Measurements from ENCODE around the gene CUTC.
"Not testable (repeated sequence)": the region's sequence is repeated elsewhere in the genome, so short reads cannot be mapped to it uniquely, and the experiment has no call there.

CUTC gene, protein sequence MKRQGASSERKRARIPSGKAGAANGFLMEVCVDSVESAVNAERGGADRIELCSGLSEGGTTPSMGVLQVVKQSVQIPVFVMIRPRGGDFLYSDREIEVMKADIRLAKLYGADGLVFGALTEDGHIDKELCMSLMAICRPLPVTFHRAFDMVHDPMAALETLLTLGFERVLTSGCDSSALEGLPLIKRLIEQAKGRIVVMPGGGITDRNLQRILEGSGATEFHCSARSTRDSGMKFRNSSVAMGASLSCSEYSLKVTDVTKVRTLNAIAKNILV

DNA sequence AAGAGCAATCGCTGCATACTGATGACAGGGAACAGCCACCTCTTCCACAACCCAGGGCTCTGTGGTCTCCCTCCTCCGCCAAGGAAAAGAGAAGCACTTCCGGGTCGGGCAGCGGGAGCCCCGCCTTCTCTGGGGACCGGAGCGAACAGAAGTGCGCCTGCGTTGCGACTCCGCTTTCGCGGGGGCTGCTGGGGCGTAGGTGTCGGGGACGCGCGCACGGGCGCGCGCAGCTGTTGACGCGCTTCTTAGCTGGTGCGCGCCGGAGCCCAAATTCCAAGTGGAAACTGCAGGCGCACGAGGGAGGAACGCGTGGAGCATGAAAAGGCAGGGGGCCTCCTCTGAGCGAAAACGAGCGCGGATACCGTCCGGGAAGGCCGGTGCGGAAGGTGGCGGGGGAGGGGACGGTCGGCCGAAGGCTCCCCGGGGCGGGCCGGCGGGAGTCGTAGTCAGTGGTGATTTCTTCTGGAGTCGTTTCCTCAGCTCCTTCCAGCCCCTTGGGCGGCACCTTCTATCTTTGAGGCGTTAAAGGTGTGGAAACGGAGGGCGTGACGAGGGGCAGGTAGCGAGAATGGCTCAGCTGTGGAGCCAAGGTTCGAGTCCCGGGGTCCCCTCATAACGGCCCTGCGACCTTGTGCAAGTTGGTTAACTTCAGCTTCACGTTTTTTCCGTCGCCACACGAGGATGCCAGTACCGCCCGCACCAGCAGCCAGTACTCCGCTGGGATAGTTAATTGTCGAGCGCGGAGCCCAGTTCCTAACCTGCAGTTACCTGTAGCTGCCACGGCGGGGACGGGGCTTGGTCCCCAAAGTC, at the start of gene CUTC, which contains the start of gene COX15:
CUTC (plus strand) TSS at position 202 of the 810 bp plus-strand sequence; CDS start at position 317, 115 bp downstream.
COX15 (minus strand) TSS at position 95 of the 810 bp plus-strand sequence; CDS start at position 17, 78 bp downstream.
- peak; percentile 94 for DNase-seq

DNA sequence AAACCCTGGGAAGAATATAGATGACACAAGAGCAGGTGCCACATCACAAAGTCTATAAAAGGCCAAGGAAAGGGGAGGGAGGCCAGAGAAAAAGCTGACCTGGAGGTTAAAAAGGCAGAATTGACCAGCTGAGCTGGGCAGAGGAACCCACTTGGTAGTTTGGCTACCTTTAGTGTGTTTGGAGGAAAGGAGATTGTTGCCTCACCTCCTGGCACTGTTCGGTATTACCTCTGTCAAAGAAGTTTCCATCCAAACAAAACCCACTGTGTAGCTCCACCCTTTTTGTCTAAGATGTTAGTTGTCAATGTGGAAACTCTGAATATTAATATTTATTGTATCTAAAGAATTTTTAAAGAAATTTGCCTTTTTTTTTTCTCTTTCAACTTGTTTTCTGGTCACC, 49.3 kb upstream of the CUTC start:
- no peak for DNase-seq

DNA sequence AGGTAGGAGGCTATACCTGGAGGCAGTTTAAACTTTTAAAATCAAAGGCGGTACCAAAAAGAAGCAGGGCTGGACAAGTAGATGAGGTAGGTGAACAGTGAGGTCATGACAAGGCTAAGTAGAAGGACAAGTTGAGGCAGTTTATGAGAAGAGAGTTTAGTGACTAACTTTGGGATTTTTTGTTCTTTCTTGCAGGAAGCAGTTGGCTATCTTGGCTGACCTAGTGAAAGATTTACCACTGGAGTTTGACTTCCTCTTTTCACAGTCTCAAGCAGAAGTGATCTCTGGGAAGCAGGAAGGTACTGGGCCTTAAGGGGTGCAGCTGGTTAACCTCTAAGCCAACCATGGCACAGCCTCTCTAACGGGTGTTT, 46.5 kb upstream of the CUTC start:
- peak; percentile 1 for DNase-seq

DNA sequence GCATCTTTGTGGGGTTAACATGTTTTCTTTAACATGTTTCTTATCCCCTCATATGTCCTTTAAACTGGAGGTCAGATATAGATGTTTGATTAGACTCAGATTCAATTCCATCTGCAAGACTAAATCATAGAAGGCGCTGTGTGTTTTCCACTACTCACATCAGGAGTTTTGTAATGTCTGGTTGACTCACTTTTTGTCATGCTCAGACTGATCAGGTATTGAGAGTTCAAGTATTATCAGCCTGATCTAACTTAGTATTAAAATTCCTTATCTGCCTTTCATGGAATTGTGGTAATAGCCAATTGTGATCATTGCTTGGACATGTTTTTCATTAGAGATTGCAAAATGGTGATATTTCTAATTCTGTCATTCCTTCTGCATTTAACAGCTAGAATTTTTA, 42.6 kb upstream of the CUTC start:
- DNase-seq = no peak

DNA sequence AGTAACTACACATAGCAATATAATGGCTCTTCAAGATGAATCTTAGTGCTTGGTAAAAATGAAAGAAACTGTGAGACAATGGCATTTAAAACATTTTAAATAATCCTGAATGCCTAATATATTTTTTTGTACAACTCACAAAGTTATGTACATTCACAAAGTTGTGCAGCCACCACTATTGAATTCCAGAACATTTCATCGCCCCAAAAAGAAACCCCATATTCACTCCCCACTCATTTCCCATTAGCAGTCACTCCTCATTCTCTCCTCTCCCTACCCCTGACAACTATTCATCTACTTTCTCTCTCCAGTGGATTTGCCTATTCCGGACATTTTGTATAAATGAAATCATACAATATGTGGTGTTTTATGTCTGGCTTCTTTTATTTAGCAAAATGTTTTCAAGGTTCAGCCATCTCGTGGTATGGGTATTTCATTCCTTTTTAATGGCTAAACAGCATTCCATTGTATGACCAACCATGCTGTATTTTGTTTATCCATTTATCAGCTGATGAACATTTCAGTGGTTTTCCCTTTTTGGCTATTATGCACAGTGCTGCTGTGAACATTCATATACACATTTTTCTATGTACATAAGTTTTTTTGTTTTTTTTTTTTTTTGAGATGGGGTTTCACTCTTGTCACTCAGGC, 38.0 kb upstream of the CUTC start:
- DNase-seq = no peak

DNA sequence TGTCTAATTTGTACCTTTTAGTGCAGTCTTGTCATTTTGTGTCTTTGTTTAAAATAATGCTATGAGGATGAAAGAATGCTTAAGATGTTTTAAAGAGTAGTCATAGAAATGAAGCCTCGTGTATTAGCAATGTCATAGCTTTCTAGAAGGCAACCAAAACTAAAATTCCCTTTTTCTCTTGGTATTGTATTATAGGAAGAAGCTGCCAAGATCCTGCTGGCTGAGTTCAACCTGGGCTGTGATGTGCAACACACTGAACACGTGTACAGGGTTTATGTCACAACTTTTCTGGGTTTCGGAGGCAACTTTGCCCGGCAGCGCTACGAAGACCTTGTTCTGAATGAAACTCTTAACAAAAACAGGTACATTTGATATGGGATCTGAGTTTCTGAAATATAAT, 36.3 kb upstream of the CUTC start:
- DNase-seq = no peak

DNA sequence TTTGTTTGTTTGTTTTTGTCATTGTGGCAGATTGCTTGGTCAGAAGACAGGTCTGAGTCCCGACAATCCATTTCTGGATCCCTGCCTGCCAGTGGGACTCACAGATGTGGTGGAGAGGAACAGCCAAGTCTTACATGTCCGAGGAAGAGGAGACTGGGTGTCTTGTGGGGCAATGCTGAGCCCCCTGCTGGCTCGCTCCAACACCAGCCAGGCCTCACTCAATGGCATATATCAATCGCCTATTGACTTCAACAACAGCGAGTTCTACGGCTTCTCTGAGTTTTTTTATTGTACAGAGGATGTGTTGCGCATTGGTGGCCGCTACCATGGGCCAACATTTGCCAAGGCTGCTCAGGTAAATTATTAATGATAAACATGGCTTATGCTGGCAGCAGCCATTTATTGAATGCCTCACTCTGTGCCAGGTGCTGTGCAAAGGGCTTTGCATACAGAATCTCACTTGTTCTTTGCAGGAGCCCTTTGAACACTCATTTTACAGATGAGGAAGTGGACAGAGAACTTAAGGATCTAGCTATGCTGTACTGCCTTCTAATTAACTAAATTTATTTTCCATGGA, 33.4 kb upstream of the CUTC start:
- DNase-seq = no peak

DNA sequence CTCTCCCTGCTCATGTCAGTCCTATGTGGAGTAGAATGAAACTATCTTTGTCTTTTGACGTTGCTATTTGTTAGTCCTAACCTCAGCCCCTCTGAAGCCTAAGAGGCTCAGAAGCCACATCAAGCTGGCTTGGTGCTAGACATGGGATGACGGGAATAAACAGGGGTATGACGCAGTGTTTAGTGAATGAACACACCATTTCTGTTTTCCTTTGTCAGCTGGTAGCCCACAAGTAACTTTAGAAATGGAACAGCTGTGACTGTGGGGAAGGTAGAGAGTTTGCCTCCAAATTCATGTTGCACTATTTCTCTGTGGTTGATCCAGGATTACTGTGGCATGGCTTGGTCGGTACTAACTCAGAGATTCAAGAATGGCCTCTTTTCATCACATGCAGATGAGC, 31.4 kb upstream of the CUTC start:
- DNase-seq = no peak

DNA sequence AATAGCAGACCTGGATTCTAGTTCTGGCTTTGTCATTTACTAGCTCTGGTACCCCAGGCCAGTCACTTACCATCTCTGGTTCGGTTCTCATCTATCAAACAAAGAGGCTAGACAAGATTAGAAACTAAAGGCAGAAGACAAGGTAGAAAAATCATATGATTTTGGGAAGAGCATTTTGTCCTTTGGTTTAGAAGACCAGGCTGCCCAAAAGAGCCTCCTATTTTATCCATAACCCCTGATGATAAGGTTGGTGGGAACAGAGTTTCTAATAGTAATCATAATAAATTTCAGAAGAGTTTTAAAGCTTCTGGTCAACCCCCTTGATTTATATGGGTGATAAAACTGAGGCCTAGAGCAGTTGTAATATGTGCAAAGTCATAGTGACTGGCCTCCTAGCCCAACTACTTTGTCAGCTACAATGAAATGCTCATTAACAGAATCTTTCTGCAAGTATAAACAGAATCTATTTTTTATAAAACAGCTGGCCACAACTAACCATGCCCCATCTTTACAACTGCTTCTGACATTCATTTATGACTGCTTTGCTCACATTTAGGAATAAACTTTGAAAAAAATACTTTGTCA, 23.5 kb upstream of the CUTC start:
- DNase-seq = no peak

DNA sequence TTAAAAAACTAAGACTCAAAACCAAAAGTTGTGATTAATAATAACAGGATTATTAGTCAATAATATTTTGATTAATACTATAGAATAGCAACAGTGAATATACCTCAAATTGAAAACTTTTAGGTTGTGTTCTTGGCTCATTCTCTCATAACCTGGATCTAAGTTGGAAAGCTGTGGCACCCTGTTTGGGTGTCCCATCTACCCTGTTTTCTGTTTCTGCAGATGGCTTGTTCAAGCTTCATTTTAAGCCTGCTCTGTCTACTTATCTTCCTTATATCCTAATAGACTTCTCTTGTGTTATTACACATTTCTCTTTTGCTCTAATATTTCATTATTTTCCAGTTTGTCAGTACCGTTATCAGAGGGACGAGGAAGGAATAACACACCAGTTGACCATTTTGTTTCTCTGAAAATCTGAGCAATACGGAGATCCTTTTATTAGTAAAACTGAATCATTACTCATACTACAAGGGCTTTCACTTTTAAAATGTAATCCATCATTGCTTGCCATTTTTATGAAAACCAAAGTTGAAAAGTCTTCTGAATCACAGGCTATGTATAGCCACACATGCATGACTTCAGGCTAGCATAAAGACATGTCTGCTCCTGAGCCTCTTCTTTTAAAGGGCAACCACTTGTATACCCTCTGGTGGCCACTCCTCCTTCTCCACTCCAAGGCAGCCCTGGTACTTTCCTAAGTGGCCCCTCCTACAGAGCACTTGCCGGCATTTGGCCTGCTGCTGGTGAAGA, 22.4 kb upstream of the CUTC start:
- DNase-seq = no peak

DNA sequence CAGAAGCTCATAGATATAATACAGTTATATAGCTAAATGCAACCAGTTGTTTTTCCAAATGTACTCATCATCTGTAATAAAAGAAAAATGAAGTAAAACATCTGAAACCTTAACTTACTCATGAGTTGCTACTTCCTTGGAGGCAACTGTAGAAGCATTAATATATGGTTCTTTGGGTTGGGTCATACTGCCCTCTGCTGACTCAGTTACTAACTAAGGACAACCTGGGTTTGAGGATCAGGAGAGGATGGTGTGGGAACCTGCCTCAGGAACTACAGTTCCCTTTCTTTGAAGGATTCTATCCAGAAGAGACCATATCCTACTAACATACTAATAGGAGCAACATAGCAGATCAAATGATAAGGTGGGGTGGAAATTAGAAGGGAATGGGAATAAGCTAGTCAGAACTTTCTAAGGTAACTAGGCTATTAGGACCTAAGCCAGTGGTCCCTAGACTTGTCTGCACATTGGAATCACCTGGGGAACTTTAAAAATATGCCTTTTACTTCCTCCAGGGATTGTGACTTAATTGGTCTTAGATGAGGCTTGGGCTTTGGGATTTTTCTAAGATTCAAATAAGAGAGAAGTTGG, 20.8 kb upstream of the CUTC start:
- peak; percentile 2 for DNase-seq

DNA sequence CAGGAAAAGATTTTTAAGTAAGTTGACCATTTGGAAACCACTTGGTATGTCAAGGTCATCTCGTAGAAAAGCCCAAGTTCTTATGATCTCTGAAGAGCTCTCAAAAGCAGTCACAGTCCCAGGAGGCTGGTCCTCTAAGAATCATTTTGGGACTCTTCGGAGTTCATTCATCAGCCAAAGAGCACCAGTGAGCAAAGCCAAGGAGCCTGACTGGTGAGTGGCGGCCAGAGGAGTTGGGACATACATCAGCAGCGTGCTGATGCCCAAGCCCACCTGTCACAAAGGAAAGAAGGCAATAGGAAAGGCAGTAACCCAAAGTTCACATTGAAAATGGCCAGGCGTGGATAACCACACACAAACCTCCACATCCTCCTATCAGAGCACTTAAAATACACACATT, 17.6 kb upstream of the CUTC start:
- DNase-seq = no peak

DNA sequence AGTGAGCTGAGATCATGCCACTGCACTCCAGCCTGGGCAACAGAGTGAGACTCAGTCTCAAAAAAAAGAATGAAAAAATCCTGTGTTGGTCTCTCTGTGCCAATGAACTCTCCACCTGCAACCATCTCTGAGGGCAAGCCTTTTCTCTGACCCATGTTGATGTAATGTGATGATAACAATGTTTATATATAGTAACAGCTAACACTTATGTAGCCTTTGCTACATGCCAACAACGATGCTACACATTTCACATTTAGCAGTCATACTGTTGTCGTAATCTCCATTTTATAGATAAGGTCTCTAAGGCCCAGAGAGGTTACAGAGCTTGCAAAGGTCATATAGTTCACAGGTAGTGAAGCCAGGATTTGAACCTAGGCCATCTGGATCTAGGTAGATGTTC, 11.6 kb upstream of the CUTC start:
- no peak for DNase-seq

DNA sequence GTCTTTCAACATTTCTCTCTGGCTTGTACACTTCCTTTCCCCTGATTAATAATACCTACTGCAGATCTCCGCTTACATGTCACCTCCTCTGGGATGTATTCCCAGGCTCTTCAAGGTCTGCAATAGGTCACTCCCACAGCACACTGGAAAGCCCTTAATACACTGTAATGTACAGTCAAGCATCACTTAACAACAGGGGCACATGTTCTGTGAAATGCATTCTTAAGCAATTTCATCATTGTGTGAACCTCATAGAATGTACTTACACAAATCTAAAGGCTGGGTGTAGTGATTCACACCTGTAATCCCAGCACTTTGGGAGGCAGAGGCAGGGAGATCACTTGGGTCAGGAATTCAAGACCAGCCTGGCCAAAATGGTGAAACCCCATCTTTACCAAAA, 2.0 kb upstream of the CUTC start:
- no peak for DNase-seq

DNA sequence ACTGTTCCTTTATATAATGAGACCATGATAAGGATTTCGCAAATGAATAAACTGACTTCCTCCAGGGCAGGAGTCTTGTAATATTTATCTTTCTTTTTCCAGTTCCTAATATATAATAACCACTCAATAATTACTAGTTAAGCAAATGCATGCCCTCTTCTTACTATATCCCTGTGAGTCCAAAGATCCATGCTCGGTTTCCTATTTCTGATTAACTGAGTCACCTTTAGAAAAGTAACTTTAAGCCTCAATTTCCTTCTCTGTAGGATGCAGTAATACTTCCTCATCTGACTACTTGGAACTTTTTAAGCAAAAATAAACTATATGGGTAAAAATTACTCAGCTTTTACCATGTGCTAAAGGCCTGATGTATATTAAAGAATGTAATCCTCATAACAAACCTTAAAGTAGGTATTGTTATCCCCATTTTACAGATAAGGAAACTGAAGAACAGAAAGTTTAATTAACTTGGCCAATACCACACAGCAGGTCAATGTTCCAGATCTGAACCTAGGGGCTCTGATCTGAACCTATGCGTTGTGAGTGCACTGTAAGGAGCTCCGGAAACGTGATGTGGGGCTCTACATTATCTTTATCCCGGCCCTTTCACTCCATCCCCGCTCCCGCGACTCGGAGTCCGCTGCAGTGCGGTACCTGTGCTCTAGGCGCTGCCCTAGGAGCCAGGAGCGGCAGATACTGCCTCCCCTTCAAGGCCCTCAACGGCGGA, 565 bp upstream of the CUTC start:
- DNase-seq = no peak

DNA sequence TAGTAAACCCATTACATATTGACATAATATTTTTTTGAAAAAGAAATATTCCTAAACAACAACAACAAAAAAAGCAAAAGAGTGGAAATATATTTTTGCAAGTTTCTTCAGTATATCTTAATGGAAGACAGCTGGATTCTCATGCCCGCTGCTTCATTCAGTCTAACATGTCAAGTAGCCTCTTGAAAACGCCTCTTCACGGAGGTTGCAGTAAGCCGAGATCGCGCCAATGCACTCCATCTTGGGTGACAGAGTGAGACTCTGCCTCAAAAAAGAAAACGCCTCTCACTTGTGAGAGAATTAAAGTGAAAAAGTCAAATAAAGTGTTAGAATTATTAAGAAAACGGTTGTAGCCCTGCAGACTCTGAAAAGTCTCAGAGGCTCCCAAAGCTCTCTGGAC, 1.3 kb downstream of the CUTC start:
- no peak for DNase-seq

DNA sequence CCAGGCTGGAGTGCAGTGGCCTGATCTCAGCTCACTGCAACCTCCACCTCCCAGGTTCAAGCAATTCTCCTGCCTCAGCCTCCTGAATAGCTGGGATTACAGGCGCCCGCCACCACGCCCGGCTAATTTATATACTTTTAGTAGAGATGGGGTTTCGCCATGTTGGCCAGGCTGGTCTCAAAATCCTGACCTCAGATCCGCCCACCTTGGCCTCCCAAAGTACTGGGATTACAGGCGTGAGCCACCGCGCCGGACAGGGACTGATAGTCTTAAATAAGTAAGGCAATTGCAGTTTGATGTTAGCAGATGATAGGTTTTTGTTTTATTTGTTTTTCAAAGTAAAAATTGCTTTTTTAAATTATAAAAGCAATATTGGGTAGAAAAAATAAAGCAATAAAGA, 2.1 kb downstream of the CUTC start:
- not testable (repeated sequence) for DNase-seq

DNA sequence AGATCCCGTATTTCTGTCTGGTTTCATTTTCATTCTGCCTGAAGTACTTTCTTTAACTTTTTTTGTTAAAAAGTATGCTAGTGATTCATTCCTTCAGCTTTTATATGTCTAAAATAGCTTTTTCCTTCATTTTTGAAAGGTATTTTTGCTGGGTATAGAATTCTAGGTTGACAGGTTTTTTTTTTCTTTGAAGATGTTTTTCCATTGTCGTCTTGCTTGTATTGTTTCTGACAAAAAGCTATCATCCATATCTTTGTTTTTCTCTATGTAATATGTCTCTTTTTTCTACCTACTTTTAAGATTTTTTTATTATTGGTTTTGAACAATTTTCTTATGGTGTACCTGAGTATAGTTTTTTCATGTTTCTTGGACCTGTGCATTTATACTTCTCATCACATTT, 8.2 kb downstream of the CUTC start:
- DNase-seq = no peak

DNA sequence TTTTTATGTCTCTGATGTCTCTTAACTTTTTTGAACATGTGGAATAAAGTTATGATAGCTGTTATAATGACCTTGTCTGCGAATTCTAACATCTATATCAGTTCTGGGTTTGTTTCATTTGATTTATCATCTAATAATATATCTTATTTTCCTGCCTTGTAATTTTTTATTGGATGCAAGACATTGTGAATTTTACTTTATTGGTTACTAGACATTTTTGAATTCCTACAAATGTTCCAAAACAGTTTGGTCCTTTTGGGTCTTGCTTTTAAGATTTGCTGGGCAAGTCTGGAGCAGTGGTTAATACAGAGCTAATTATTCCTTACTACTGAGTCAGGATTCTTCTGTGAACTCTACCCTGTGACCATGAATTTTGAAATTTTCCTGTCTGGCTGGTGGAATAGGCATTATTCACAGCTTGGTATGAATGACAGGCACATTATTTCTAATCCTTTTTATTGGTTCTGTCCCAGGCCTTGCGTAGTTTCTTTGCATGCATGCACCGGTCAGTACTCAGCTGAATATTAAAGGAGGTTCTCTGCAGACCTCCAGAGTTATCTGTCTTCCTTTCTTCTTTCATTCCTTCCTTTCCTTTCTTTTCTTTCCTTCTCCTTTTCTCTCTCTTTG, 9.0 kb downstream of the CUTC start:
- no peak for DNase-seq

DNA sequence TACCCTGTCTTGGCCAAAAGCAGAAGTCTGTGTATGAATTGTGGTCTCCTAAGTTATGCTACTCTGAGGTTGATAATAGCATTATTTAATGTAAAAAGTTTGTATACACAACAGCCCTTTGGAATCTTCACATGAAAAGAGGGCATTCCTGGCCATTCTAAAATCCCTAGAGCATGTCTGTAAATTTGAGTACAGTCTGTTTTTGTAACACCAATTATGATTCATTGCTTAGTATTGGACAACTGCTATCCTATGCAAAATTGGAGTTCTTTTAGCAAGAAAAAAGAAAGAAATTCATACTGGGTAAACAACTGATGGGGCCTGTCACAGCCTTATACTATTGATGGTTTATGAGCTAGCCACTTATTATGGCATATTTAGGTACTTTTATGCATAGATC, 10.2 kb downstream of the CUTC start:
- no peak for DNase-seq

DNA sequence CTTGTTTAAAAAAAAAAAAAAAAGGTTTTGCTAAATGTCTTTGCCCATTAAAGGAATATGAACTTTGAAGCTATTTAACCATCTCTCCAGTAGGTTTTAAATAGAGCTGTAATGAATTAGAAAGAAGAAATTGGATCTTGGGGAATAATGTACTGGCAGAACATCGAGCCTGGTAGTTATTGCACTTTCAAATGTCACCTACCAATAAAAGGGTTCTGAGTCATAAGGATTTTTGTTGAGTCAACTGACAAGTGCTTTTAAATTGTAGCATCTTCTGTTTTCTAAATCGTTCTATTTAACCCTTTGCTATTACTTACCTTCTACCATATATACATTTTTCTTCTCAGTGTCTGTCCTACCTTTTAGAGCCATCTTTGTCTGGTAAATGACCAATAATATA, 10.7 kb downstream of the CUTC start:
- DNase-seq = no peak
